GM12878 (cell line): ENCODE results near the gene ANKS1A.

Experiments used
- ATF2 ChIP-seq: IDR thresholded peaks from 2 replicates; pipeline ENCODE4 v1.6.1; 2012; ENCODE audit warnings: low read length, inconsistent platforms
- BCL11A ChIP-seq: IDR thresholded peaks from 2 replicates; pipeline ENCODE4 v1.6.1; 2011; ENCODE audit warnings: low read depth, low read length
- CTCF ChIP-seq, 3 experiments: IDR thresholded peaks in 2 of 3; conservative IDR thresholded peaks in 1 of 3; 2 replicates each; pipeline ENCODE4 v1.5.1; 2011; ENCODE audit warnings: low read depth in 3 of 3, low read length in 3 of 3, mild to moderate bottlenecking in 3 of 3, control low read depth in 2 of 3, moderate library complexity in 2 of 3, inconsistent platforms in 1 of 3, mixed read lengths in 1 of 3; ENCODE audit not compliant: control insufficient read depth in 2 of 3, insufficient read depth in 1 of 3; ENCODE audit errors: extremely low read depth in 1 of 3
- MLLT1 ChIP-seq: fragments of 450-650 bp; IDR thresholded peaks from 2 replicates; pipeline ENCODE4 v1.6.1; 2016; ENCODE audit warnings: mild to moderate bottlenecking
- NR2C2 ChIP-seq: IDR thresholded peaks from 2 replicates; pipeline ENCODE4 v1.6.1; 2011; ENCODE audit warnings: borderline replicate concordance, low read depth; ENCODE audit not compliant: control insufficient read depth, insufficient read length
- POLR2AphosphoS5 ChIP-seq: IDR thresholded peaks from 2 replicates; pipeline ENCODE4 v1.6.1; 2011; ENCODE audit warnings: mild to moderate bottlenecking, low read length, inconsistent platforms
- RBBP5 ChIP-seq: fragments of 200-600 bp; sonication (generic); conservative IDR thresholded peaks from 2 replicates; pipeline ENCODE4 v1.6.1; 2016
- REST ChIP-seq: IDR thresholded peaks from 2 replicates; pipeline ENCODE4 v1.6.1; 2012; ENCODE audit warnings: mild to moderate bottlenecking, low read depth, low read length
- TAF1 ChIP-seq: IDR thresholded peaks from 2 replicates; pipeline ENCODE4 v1.6.1; 2011; ENCODE audit warnings: mild to moderate bottlenecking, low read depth, low read length, borderline replicate concordance
- TCF7 ChIP-seq: IDR thresholded peaks from 2 replicates; pipeline ENCODE4 v1.6.1; 2014; ENCODE audit warnings: antibody characterized with exemption, borderline replicate concordance
- ZBTB4 ChIP-seq: fragments of 450-650 bp; formaldehyde crosslinking; IDR thresholded peaks from 2 replicates; pipeline ENCODE4 v1.4.0; 2022; ENCODE audit warnings: mild to moderate bottlenecking, moderate library complexity

- no peak for TF ChIP-seq TAF1
- TF ChIP-seq MLLT1: no peak
- TF ChIP-seq ATF2: no peak
- TF ChIP-seq CTCF (IDR thresholded peaks at IDR 0.05 in 2 of 3, conservative IDR thresholded peaks at IDR 0.05 in 1 of 3; ENCODE audit: control insufficient read depth in 2 of 3, extremely low read depth in 1 of 3, insufficient read depth in 1 of 3, low read depth in 3 of 3, low read length in 3 of 3): no peak
- no peak for TF ChIP-seq ZBTB4
- no peak for TF ChIP-seq POLR2AphosphoS5
- TF ChIP-seq RBBP5: no peak
- no peak for TF ChIP-seq NR2C2
- no peak for TF ChIP-seq BCL11A
- TF ChIP-seq TCF7: no peak
- no peak for TF ChIP-seq REST
Observed at GRCh38 chr6:35036828-35037663, 148.0 kb downstream of the ANKS1A start.
